Kidney tubule cell (primary cell): ENCODE results near the gene LCE1F.

Experiments
- DNase-seq: peaks from one replicate; pipeline ENCODE4 v3.0.0-alpha.2; 2018; ENCODE audit warnings: low spot score

The LCE1F gene

GRCh38 chr1:152776361-152776760 is 1.4 kb downstream of the LCE1F start:
- DNase-seq = no peak

- peak; percentile 10 for DNase-seq
Observed at GRCh38 chr1:152777510-152778137, 2.7 kb downstream of the LCE1F start.

- DNase-seq = no peak
Observed at GRCh38 chr1:152783095-152783494, 8.2 kb downstream of the LCE1F start.

- DNase-seq = no peak
Observed at GRCh38 chr1:152786077-152786476, 11.1 kb downstream of the LCE1F start, which contains the start of gene LCE1E. LCE1E (plus strand) TSS chr1:152786257; CDS start chr1:152787300, 1,043 bp downstream.

- no peak for DNase-seq
Observed at GRCh38 chr1:152795686-152796085, 20.7 kb downstream of the LCE1F start.

- no peak for DNase-seq
Observed at GRCh38 chr1:152796421-152796820, 21.5 kb downstream of the LCE1F start, which contains the start of gene LCE1D. LCE1D (plus strand) TSS chr1:152796721; CDS start chr1:152797795, 1,074 bp downstream.

- no peak for DNase-seq
Observed at GRCh38 chr1:152801333-152801732, 26.4 kb downstream of the LCE1F start.

- DNase-seq = no peak
Observed at GRCh38 chr1:152806576-152806975, 31.6 kb downstream of the LCE1F start, which contains the start of gene LCE1C. LCE1C (minus strand) TSS chr1:152806651; CDS start chr1:152805478, 1,173 bp downstream.

GRCh38 chr1:152811050-152811449 is 36.1 kb downstream of the LCE1F start:
- no peak for DNase-seq

- no peak for DNase-seq
Observed at GRCh38 chr1:152811671-152812070, 36.7 kb downstream of the LCE1F start, which contains the start of gene LCE1B. LCE1B (plus strand) TSS chr1:152811971; CDS start chr1:152812447, 476 bp downstream.

- no peak for DNase-seq
Observed at GRCh38 chr1:152817309-152817708, 42.4 kb downstream of the LCE1F start.

GRCh38 chr1:152823294-152823693 is 48.4 kb downstream of the LCE1F start:
- no peak for DNase-seq

- no peak for DNase-seq
Observed at GRCh38 chr1:152824964-152825363, 50.0 kb downstream of the LCE1F start.
